ENCODE measurements around the gene NT5M. TPM values are rescaled to one million over a fixed set of nuclear protein-coding genes. Genes with fewer than 3 reads are reported as not detected.

The NT5M gene
- total RNA-seq, 2 experiments from 2014 or later = 1.8 to 2.9 TPM

DNA sequence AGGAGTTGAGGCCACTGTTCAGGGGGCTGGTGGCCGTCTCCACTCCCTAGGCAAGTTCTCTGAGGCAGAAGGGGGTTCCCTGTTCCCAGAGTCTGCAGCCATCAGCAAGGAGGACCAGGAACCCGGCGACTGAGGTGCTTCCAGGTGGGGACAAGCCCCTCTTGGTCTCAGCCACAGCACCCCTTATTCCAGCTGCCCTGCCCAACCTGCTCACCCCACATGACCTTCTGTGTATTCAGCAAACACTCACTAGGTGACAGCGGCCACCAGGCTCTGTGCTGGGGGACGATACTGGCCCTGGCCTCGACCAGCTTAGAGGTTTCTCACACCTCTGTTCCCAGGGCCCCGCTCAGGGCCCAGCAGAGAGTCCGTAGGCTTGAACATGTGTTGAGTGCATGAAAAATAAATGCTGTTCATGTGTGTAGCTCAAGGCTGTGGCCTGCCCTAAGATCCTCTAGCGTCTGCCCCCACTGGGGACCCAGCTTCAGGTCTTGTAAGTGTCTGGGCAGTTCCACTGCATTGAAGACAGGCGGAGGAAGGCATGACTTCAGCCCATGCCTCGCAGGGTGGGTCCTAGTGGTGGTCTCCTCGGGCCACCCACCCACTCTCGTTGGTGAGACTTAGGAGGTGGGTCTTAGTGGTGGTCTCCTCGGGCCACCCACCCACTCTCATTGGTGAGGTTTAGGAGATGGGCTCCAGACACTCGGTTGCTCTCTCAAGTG lies 44.2 kb downstream of the NT5M start:
- no peak overlapping the region for H3K27ac ChIP-seq (ENCODE audit: low read depth in 1 of 2, low read length in 2 of 2)
- no peak for ATAC-seq (ENCODE audit: poor library complexity)
- H3K4me3 ChIP-seq (ENCODE audit: low read length) = no peak overlapping the region
- Mint-ChIP-seq H3K9me3 (no peaks in the 10 kb centered on the region), H3K27me3 (no peaks in the 10 kb centered on the region), H3K36me3 (ENCODE audit: low read depth) (no peaks in the 10 kb centered on the region), H3K4me3 (no peak overlapping the region), H3K4me1 (ENCODE audit: low read depth) (no peaks in the 10 kb centered on the region), H3K27ac (no peak overlapping the region)
- no peaks in the 10 kb centered on the region for H3K4me1 ChIP-seq (ENCODE audit: insufficient read depth, low read length)
- DNase-seq = peak in 1 of 14 experiments; percentile 25
- intact Hi-C loops (cut with DNase I, micrococcal nuclease) = no loop called here
- ChIA-PET CTCF (no interaction called here), POLR2A (no interaction called here)
- TF ChIP-seq, protein P1, sequence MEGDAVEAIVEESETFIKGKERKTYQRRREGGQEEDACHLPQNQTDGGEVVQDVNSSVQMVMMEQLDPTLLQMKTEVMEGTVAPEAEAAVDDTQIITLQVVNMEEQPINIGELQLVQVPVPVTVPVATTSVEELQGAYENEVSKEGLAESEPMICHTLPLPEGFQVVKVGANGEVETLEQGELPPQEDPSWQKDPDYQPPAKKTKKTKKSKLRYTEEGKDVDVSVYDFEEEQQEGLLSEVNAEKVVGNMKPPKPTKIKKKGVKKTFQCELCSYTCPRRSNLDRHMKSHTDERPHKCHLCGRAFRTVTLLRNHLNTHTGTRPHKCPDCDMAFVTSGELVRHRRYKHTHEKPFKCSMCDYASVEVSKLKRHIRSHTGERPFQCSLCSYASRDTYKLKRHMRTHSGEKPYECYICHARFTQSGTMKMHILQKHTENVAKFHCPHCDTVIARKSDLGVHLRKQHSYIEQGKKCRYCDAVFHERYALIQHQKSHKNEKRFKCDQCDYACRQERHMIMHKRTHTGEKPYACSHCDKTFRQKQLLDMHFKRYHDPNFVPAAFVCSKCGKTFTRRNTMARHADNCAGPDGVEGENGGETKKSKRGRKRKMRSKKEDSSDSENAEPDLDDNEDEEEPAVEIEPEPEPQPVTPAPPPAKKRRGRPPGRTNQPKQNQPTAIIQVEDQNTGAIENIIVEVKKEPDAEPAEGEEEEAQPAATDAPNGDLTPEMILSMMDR (IDR thresholded peaks at IDR 0.05) = no peak
- H3K27me3 ChIP-seq (ENCODE audit: control insufficient read depth in 1 of 2, insufficient read depth in 2 of 2, low read length in 2 of 2) = no peaks in the 10 kb centered on the region
- H3K9me3 ChIP-seq (ENCODE audit: control insufficient read depth in 1 of 2, insufficient read depth in 1 of 2, low read length in 2 of 2) = no peaks in the 10 kb centered on the region
- H3K36me3 ChIP-seq (ENCODE audit: insufficient read depth, low read length) = no peaks in the 10 kb centered on the region

DNA sequence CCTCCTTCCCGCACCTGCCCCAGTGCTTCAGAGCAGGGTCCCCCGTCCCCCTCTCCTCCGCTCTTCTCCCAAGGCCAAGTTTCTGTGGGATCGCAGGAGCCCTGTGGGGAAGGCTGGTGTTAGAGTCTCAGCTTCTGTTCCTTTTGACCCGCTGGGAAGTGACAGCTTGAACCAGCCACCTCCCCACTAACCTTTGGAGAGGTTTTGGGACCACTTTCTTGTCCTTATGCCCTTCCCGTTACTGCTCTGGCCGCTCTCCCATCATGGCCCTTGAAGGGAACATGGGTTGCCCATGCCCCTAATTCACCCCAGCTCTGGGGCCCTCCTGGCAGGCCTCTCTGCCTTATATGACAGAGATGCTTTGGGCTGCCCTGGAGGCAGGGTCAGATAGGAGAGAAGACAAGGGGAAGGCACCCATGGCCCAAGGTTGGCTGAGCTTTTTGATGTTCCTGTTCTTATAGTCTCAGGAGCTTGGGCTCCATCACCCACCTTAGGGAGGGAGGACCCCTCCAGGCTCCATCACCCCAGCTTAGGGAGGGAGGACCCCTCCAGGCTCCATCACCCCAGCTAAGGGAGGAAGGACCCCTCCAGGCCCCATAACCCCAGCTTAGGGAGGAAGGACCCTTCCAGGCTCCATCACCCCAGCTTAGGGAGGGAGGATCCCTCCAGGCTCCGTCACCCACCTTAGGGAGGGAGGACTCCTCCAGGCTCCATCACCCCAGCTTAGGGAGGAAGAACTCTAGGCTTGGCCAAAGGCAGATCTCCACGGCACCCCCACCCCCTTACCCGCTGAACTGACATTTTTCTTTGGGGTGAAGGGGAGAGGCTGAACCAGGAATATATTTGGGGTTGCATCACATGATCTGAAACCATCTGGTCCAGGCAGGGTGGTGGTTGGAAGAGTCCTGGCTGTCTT lies 45.0 kb downstream of the NT5M start:
- TF ChIP-seq, protein P1 (IDR thresholded peaks at IDR 0.05) = no peak
- H3K36me3 Mint-ChIP-seq (ENCODE audit: low read depth) = no peaks in the 10 kb centered on the region
- no peaks in the 10 kb centered on the region for H3K27me3 Mint-ChIP-seq
- Histone ChIP-seq H3K4me1 (ENCODE audit: insufficient read depth, low read length) (no peaks in the 10 kb centered on the region), H3K27ac (ENCODE audit: low read depth in 1 of 2, low read length in 2 of 2) (no peak overlapping the region), H3K9me3 (ENCODE audit: control insufficient read depth in 1 of 2, insufficient read depth in 1 of 2, low read length in 2 of 2) (no peaks in the 10 kb centered on the region), H3K36me3 (ENCODE audit: insufficient read depth, low read length) (no peaks in the 10 kb centered on the region), H3K27me3 (ENCODE audit: control insufficient read depth in 1 of 2, insufficient read depth in 2 of 2, low read length in 2 of 2) (no peaks in the 10 kb centered on the region), H3K4me3 (ENCODE audit: low read length) (no peak overlapping the region)
- H3K4me1 Mint-ChIP-seq (ENCODE audit: low read depth) = no peaks in the 10 kb centered on the region
- H3K27ac Mint-ChIP-seq = no peak overlapping the region
- DNase-seq = peak in 1 of 14 experiments; percentile 16
- H3K4me3 Mint-ChIP-seq = no peak overlapping the region
- no peak for ATAC-seq (ENCODE audit: poor library complexity)
- no peaks in the 10 kb centered on the region for H3K9me3 Mint-ChIP-seq
- intact Hi-C loops (cut with DNase I, micrococcal nuclease) = no loop called here
- ChIA-PET POLR2A (interaction anchor here (0.6 kb wide), 1 partner anchor 140 kb away, joined by 3 read pairs; no protein-coding TSS in a partner anchor), CTCF (no interaction called here)

DNA sequence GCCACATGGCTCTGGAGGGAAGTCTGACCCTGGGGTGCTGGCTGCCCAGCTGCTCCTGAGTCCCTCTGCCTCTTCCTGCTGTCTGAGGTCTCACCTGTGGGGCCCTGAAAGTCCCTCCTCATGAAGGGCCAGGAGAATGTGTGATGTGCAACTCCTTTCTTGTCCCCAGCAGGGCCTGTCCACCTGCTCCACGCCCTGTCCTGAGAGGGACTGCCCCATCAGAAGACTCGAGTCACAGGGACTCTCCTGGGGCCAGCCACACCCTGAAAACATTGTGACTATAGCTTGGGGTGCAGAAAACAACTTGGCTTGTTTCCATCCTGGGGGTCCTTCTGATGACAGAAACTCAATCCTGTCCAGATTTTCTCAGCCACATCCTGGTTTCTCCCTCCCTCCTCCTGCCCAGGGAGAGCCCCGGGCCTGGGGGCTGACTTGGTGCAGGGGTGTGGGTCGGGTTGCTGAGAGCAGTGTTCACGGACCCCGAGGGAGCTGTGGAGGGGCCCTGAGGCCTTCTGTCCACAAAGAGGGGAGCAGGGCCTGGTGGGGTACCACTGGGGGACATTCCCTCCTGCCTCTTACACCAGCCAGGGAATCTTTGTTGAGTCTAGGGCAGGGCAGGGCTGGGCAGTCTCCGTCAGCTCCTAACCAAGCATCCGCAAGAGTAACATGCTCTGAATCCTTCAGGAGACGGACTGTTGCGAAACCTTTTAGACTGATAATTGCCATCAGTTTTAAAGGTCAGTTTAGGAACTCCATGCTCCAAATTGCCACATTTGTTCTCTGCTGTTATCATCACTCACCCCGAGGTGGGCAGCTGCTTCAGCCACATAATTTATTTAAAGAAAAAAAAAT lies 45.9 kb downstream of the NT5M start:
- Histone ChIP-seq H3K4me3 (ENCODE audit: low read length) (no peak overlapping the region), H3K27ac (ENCODE audit: low read depth in 1 of 2, low read length in 2 of 2) (no peak overlapping the region), H3K27me3 (ENCODE audit: control insufficient read depth in 1 of 2, insufficient read depth in 2 of 2, low read length in 2 of 2) (peaks cover 0 to 2% of the 10 kb centered on the region in 2 experiments), H3K4me1 (ENCODE audit: insufficient read depth, low read length) (no peaks in the 10 kb centered on the region), H3K9me3 (ENCODE audit: control insufficient read depth in 1 of 2, insufficient read depth in 1 of 2, low read length in 2 of 2) (no peaks in the 10 kb centered on the region), H3K36me3 (ENCODE audit: insufficient read depth, low read length) (no peaks in the 10 kb centered on the region)
- Mint-ChIP-seq H3K9me3 (no peaks in the 10 kb centered on the region), H3K27ac (no peak overlapping the region), H3K27me3 (no peaks in the 10 kb centered on the region), H3K36me3 (ENCODE audit: low read depth) (no peaks in the 10 kb centered on the region), H3K4me1 (ENCODE audit: low read depth) (no peaks in the 10 kb centered on the region), H3K4me3 (no peak overlapping the region)
- POLR2A ChIA-PET = interaction anchor here (0.6 kb wide), 1 partner anchor 140 kb away, joined by 3 read pairs; no protein-coding TSS in a partner anchor
- CTCF ChIA-PET = no interaction called here
- intact Hi-C loops (cut with DNase I, micrococcal nuclease) = no loop called here
- TF ChIP-seq, protein P1 (IDR thresholded peaks at IDR 0.05) = no peak
- DNase-seq (peak in 1 of 14 experiments; percentile 23), ATAC-seq (ENCODE audit: poor library complexity) (no peak)

Measured in CD4-positive, alpha-beta T cell (primary cell).